Activated CD4-positive, alpha-beta memory T cell treated with anti-CD3 and anti-CD28 coated beads, Interleukin-2, amount 10 ng/mL, durations not matched to agents 7 days and 5 days (primary cell): ENCODE results near the gene RTL10. TPM values are rescaled to one million over a fixed set of nuclear protein-coding genes. Genes with fewer than 3 reads are reported as not detected.

Experiments
- CTCF ChIA-PET: fragments of 350-600 bp; sonication (Branson Sonifier 250); formaldehyde crosslinking; loops from one replicate; lab custom pipeline; 2021; ENCODE audit warnings: antibody characterized with exemption, inconsistent platforms; lab: Charles Lee
- POLR2A ChIA-PET: fragments of 350-600 bp; sonication (Branson Sonifier 250); formaldehyde crosslinking; loops from one replicate; lab custom pipeline; 2021; ENCODE audit warnings: antibody characterized with exemption; lab: Charles Lee
- DNase-seq: peaks from one replicate; pipeline ENCODE4 v3.0.0-alpha.2; 2020
- H3K27ac Mint-ChIP-seq: one replicate; pipeline ENCODE4 v1.8.0; 2021; ENCODE audit warnings: mild to moderate bottlenecking, mixed read lengths
- H3K27me3 Mint-ChIP-seq: one replicate; pipeline ENCODE4 v1.8.0; 2021; ENCODE audit warnings: mixed read lengths
- H3K36me3 Mint-ChIP-seq: one replicate; pipeline ENCODE4 v1.8.0; 2021; ENCODE audit warnings: low read depth, mixed read lengths
- H3K4me1 Mint-ChIP-seq: one replicate; pipeline ENCODE4 v1.8.0; 2021; ENCODE audit warnings: mixed read lengths
- H3K4me3 Mint-ChIP-seq: one replicate; pipeline ENCODE4 v1.8.0; 2021; ENCODE audit warnings: mild to moderate bottlenecking, mixed read lengths
- H3K9me3 Mint-ChIP-seq: one replicate; pipeline ENCODE4 v1.8.0; 2021; ENCODE audit warnings: mixed read lengths
- total RNA-seq, 2 experiments: library from RNA; stranded (reverse); gene quantifications; one replicate each; pipeline ENCODE4 v1.2.3, GENCODE V29; 2021

RTL10 gene
- total RNA-seq, 2 experiments from 2014 or later = 13.3 to 13.5 TPM

GRCh38 chr22:19806213-19807160 lies 48.2 kb downstream of the RTL10 start:
- Mint-ChIP-seq H3K27me3 (no peaks in the 10 kb centered on the region), H3K27ac (no peak overlapping the region), H3K4me3 (no peak overlapping the region), H3K9me3 (no peaks in the 10 kb centered on the region), H3K4me1 (peaks cover 7% of the 10 kb centered on the region), H3K36me3 (no peaks in the 10 kb centered on the region)
- ChIA-PET POLR2A (no interaction called here), CTCF (interaction anchor here (0.5 kb wide), 1 partner anchor 952 kb away, joined by 5 read pairs; no protein-coding TSS in a partner anchor)
- no peak for DNase-seq

- Mint-ChIP-seq H3K9me3 (no peaks in the 10 kb centered on the region), H3K27ac (no peak overlapping the region), H3K36me3 (no peaks in the 10 kb centered on the region), H3K4me1 (peaks cover 3% of the 10 kb centered on the region), H3K27me3 (no peaks in the 10 kb centered on the region), H3K4me3 (no peak overlapping the region)
- no peak for DNase-seq
- ChIA-PET POLR2A (no interaction called here), CTCF (interaction anchor here (0.5 kb wide), 1 partner anchor 953 kb away, joined by 5 read pairs; no protein-coding TSS in a partner anchor)
Observed at GRCh38 chr22:19805821-19806212, 48.9 kb downstream of the RTL10 start.

Other genes starting within 250 kb of the RTL10 start
- not detected for gene SEPTIN5, start 140.4 kb downstream of the RTL10 start, total RNA-seq
- gene GP1BB, start 131.3 kb downstream of the RTL10 start, total RNA-seq = not detected
- not detected for gene TBX1, start 94.1 kb downstream of the RTL10 start, total RNA-seq
- gene GNB1L, start within 50 bp of the RTL10 start, total RNA-seq = 1 to 10 TPM; 7.4 to 8.7 TPM
- 10 to 100 TPM; 78.7 to 79.3 TPM for gene COMT, start 86.9 kb upstream of the RTL10 start, total RNA-seq
- 10 to 100 TPM; 18.9 to 19.1 TPM for gene TXNRD2, start 86.9 kb upstream of the RTL10 start, total RNA-seq
- gene ARVCF, start 161.9 kb upstream of the RTL10 start, total RNA-seq = under 1 TPM; 0.58 to 0.71 TPM
- 10 to 100 TPM; 39.1 to 44.5 TPM for gene TANGO2, start 166.2 kb upstream of the RTL10 start, total RNA-seq
- gene DGCR8, start 225.4 kb upstream of the RTL10 start, total RNA-seq = 10 to 100 TPM; 40.4 to 41.1 TPM